Neuronal stem cell (in vitro differentiated cells): ENCODE data around the gene RGL1.
A peak's percentile ranks its signal among the peaks of the same experiment; 100 is the strongest.

Source experiments
- DNase-seq: peaks from one replicate; pipeline ENCODE4 v3.0.0-alpha.2; 2013; ENCODE audit warnings: low spot score
- H2AFZ ChIP-seq: one replicate; pipeline ENCODE4 v1.6.1; 2013; ENCODE audit warnings: mild to moderate bottlenecking, low read length, inconsistent platforms
- H2AK5ac ChIP-seq: 2 replicates; pipeline ENCODE4 v1.6.1; 2013; ENCODE audit warnings: low read depth, mild to moderate bottlenecking, inconsistent platforms, low read length, moderate library complexity, mixed read lengths
- H2BK120ac ChIP-seq: 2 replicates; pipeline ENCODE4 v1.6.1; 2013; ENCODE audit warnings: low read depth, mild to moderate bottlenecking, inconsistent platforms, low read length, moderate library complexity, mixed read lengths
- H2BK12ac ChIP-seq: one replicate; pipeline ENCODE4 v1.6.1; 2013; ENCODE audit warnings: low read length, inconsistent platforms
- H2BK15ac ChIP-seq: 2 replicates; pipeline ENCODE4 v1.6.1; 2013; ENCODE audit warnings: mild to moderate bottlenecking, low read length, inconsistent platforms, mixed read lengths
- H2BK5ac ChIP-seq: one replicate; pipeline ENCODE4 v1.6.1; 2013; ENCODE audit warnings: inconsistent platforms, mild to moderate bottlenecking, low read length, moderate library complexity
- H3K14ac ChIP-seq: one replicate; pipeline ENCODE4 v1.6.1; 2013; ENCODE audit warnings: low read length, inconsistent platforms
- H3K18ac ChIP-seq: 2 replicates; pipeline ENCODE4 v1.6.1; 2013; ENCODE audit warnings: low read length, inconsistent platforms
- H3K23ac ChIP-seq: 2 replicates; pipeline ENCODE4 v1.6.1; 2013; ENCODE audit warnings: low read depth, mild to moderate bottlenecking, mixed read lengths, low read length, inconsistent platforms; ENCODE audit not compliant: poor library complexity
- H3K27ac ChIP-seq: replicated peaks from 3 replicates; pipeline ENCODE4 v1.5.1; 2013; ENCODE audit warnings: low read length, inconsistent platforms
- H3K27me3 ChIP-seq, 3 experiments: 2 replicates each; pipeline ENCODE4 v1.6.1; 2013; ENCODE audit warnings: low read length in 3 of 3, mild to moderate bottlenecking in 2 of 3, inconsistent platforms in 1 of 3, low read depth in 1 of 3, mixed read lengths in 1 of 3, moderate library complexity in 1 of 3; ENCODE audit not compliant: control insufficient read depth in 3 of 3, insufficient read depth in 3 of 3
- H3K36me3 ChIP-seq, 2 donors: replicated peaks in 1 of 2; 2 replicates each; pipeline ENCODE4 v1.6.1; 2013; ENCODE audit warnings: low read length in 2 of 2; ENCODE audit not compliant: control insufficient read depth in 2 of 2, insufficient read depth in 2 of 2
- H3K4ac ChIP-seq: 2 replicates; pipeline ENCODE4 v1.6.1; 2013; ENCODE audit warnings: inconsistent platforms, mild to moderate bottlenecking, low read length, moderate library complexity
- H3K4me1 ChIP-seq, 2 donors: 1 replicate in 1 of 2; 2 replicates in 1 of 2; pipeline ENCODE4 v1.6.1; 2013; ENCODE audit warnings: low read length in 2 of 2, low read depth in 1 of 2; ENCODE audit not compliant: control insufficient read depth in 2 of 2, insufficient read depth in 1 of 2
- H3K4me2 ChIP-seq: one replicate; pipeline ENCODE4 v1.6.1; 2013; ENCODE audit warnings: mild to moderate bottlenecking, low read length, inconsistent platforms; ENCODE audit not compliant: insufficient read depth, poor library complexity, severe bottlenecking
- H3K4me3 ChIP-seq, 2 donors: 2 replicates each; pipeline ENCODE4 v1.5.1; 2013; ENCODE audit warnings: low read length in 2 of 2, mild to moderate bottlenecking in 2 of 2, inconsistent platforms in 1 of 2, moderate library complexity in 1 of 2
- H3K79me1 ChIP-seq: one replicate; pipeline ENCODE4 v1.6.1; 2013; ENCODE audit warnings: low read depth, mild to moderate bottlenecking, inconsistent platforms, low read length, moderate library complexity
- H3K9ac ChIP-seq: one replicate; pipeline ENCODE4 v1.6.1; 2013; ENCODE audit warnings: mild to moderate bottlenecking, low read depth, low read length, inconsistent platforms; ENCODE audit not compliant: poor library complexity
- H3K9me3 ChIP-seq, 2 donors: replicated peaks in 1 of 2; 2 replicates each; pipeline versions ENCODE3 to v1.6.1; 2013; ENCODE audit warnings: low read length in 2 of 2, mild to moderate bottlenecking in 2 of 2, inconsistent platforms in 1 of 2, low read depth in 1 of 2, mixed read lengths in 1 of 2, moderate library complexity in 1 of 2; ENCODE audit not compliant: control insufficient read depth in 2 of 2, insufficient read depth in 1 of 2
- H4K8ac ChIP-seq: one replicate; pipeline ENCODE4 v1.6.1; 2013; ENCODE audit warnings: low read depth, mild to moderate bottlenecking, inconsistent platforms, low read length, moderate library complexity
- H4K91ac ChIP-seq: one replicate; pipeline ENCODE4 v1.6.1; 2013; ENCODE audit warnings: low read length, low read depth, mild to moderate bottlenecking, inconsistent platforms; ENCODE audit not compliant: poor library complexity
- whole genome bisulfite sequencing, 2 donors: extraction: QIAGEN DNeasy Blood & Tissue Kit; methylation state at CpG; one replicate each; pipeline ENCODE4 v1.1.7; 2013; ENCODE audit warnings: missing lambda C conversion rate in 2 of 2, mixed read lengths in 1 of 2; ENCODE audit not compliant: insufficient read length in 2 of 2, insufficient replicate concordance in 1 of 2; ENCODE audit errors: extremely low coverage in 2 of 2; 5-methylcytosine and 5-hydroxymethylcytosine counted together

The RGL1 gene

GRCh38 chr1:183936791-183937190, 131.9 kb downstream of the RGL1 start:
- no peak overlapping the region for H3K14ac ChIP-seq
- WGBS, 2 donors, result no CpG with 5 or more reads among the region's 7 CpGs
- H4K91ac ChIP-seq, result no peak overlapping the region
- H2BK5ac ChIP-seq, result no peak overlapping the region
- no peaks in the 10 kb centered on the region for H3K9me3 ChIP-seq
- H2BK120ac ChIP-seq, result no peak overlapping the region
- no peaks in the 10 kb centered on the region for H3K79me1 ChIP-seq
- no peak overlapping the region for H2AK5ac ChIP-seq
- no peaks in the 10 kb centered on the region for H3K27me3 ChIP-seq
- H2BK15ac ChIP-seq, result no peak overlapping the region
- no peak overlapping the region for H3K4me3 ChIP-seq
- no peak overlapping the region for H4K8ac ChIP-seq
- DNase-seq, result no peak
- H3K4ac ChIP-seq, result no peak overlapping the region
- H3K18ac ChIP-seq, result no peak overlapping the region
- no peak overlapping the region for H3K9ac ChIP-seq
- peaks cover 4 to 8% of the 10 kb centered on the region in 2 donors for H3K36me3 ChIP-seq
- H3K27ac ChIP-seq, result no peak overlapping the region
- H3K23ac ChIP-seq, result no peak overlapping the region
- H3K4me2 ChIP-seq, result no peak overlapping the region
- peaks cover 0 to 13% of the 10 kb centered on the region in 2 donors for H3K4me1 ChIP-seq
- no peak overlapping the region for H2AFZ ChIP-seq
- no peak overlapping the region for H2BK12ac ChIP-seq

- no peaks in the 10 kb centered on the region for H3K9me3 ChIP-seq
- no peak overlapping the region for H4K91ac ChIP-seq
- peaks cover 5 to 13% of the 10 kb centered on the region in 2 donors for H3K4me1 ChIP-seq
- H4K8ac ChIP-seq, result no peak overlapping the region
- H2BK15ac ChIP-seq, result no peak overlapping the region
- H2AFZ ChIP-seq, result no peak overlapping the region
- no peak overlapping the region for H2AK5ac ChIP-seq
- H2BK12ac ChIP-seq, result no peak overlapping the region
- no peak for DNase-seq
- no peaks in the 10 kb centered on the region for H3K79me1 ChIP-seq
- peaks cover 4 to 8% of the 10 kb centered on the region in 2 donors for H3K36me3 ChIP-seq
- H3K4ac ChIP-seq, result no peak overlapping the region
- no peak overlapping the region for H2BK5ac ChIP-seq
- H2BK120ac ChIP-seq, result no peak overlapping the region
- H3K23ac ChIP-seq, result no peak overlapping the region
- WGBS, 2 donors, result no CpG with 5 or more reads among the region's 11 CpGs
- no peak overlapping the region for H3K18ac ChIP-seq
- no peak overlapping the region for H3K27ac ChIP-seq
- no peak overlapping the region for H3K4me3 ChIP-seq
- no peak overlapping the region for H3K4me2 ChIP-seq
- no peak overlapping the region for H3K14ac ChIP-seq
- no peak overlapping the region for H3K9ac ChIP-seq
- no peaks in the 10 kb centered on the region for H3K27me3 ChIP-seq
Measured at GRCh38 chr1:183937611-183938010, 132.7 kb downstream of the RGL1 start.

- H3K23ac ChIP-seq, result no peak overlapping the region
- H2BK15ac ChIP-seq, result peak overlapping the region; percentile 41
- H2BK120ac ChIP-seq, result no peak overlapping the region
- no peaks in the 10 kb centered on the region for H3K27me3 ChIP-seq
- H3K79me1 ChIP-seq, result no peaks in the 10 kb centered on the region
- peak overlapping the region; percentile 40 for H2AK5ac ChIP-seq
- no peak overlapping the region for H2AFZ ChIP-seq
- no peak overlapping the region for H3K4me2 ChIP-seq
- no peak overlapping the region for H4K91ac ChIP-seq
- no peak overlapping the region for H3K9ac ChIP-seq
- no peak overlapping the region for H3K27ac ChIP-seq
- no CpG with 5 or more reads among the region's 5 CpGs for WGBS, 2 donors
- no peak overlapping the region for H2BK12ac ChIP-seq
- H3K9me3 ChIP-seq, result no peaks in the 10 kb centered on the region
- peaks cover 4 to 5% of the 10 kb centered on the region in 2 donors for H3K36me3 ChIP-seq
- no peak overlapping the region for H3K14ac ChIP-seq
- DNase-seq, result no peak
- H3K4ac ChIP-seq, result no peak overlapping the region
- H3K18ac ChIP-seq, result peak overlapping the region; percentile 49
- no peak overlapping the region for H3K4me3 ChIP-seq
- H2BK5ac ChIP-seq, result no peak overlapping the region
- no peak overlapping the region for H4K8ac ChIP-seq
- peaks cover 20 to 28% of the 10 kb centered on the region in 2 donors for H3K4me1 ChIP-seq
Measured at GRCh38 chr1:183941001-183941400, 136.1 kb downstream of the RGL1 start.

GRCh38 chr1:183942933-183943693, 138.2 kb downstream of the RGL1 start:
- Histone ChIP-seq H3K4me3 (no peak overlapping the region), H2AK5ac (no peak overlapping the region)

More at GRCh38 chr1:183942933-183943693, 138.2 kb downstream of the RGL1 start:
- Histone ChIP-seq H3K4me1 (peaks cover 22 to 32% of the 10 kb centered on the region in 2 donors), H3K18ac (peak overlapping the region; percentile 44), H3K14ac (no peak overlapping the region), H4K8ac (no peak overlapping the region), H3K9me3 (peaks cover 0 to 5% of the 10 kb centered on the region in 2 donors), H3K27ac (peak overlapping the region; percentile 91), H2BK15ac (no peak overlapping the region), H3K23ac (no peak overlapping the region), H3K79me1 (no peaks in the 10 kb centered on the region), H2BK120ac (no peak overlapping the region), H3K9ac (no peak overlapping the region), H3K27me3 (no peaks in the 10 kb centered on the region), H3K4ac (no peak overlapping the region), H3K36me3 (peaks cover 2 to 4% of the 10 kb centered on the region in 2 donors), H3K4me2 (no peak overlapping the region), H2BK5ac (no peak overlapping the region), H2BK12ac (no peak overlapping the region), H2AFZ (peak overlapping the region; percentile 67), H4K91ac (no peak overlapping the region)
- DNase-seq, result peak; percentile 58
- no CpG with 5 or more reads among the region's 5 CpGs for WGBS, 2 donors
